HL-60 (cell line): Measurements from ENCODE around the gene AGAP1.

Source experiments
- DNase-seq, 2 experiments: peaks; one replicate each; pipeline ENCODE4 v3.0.0-alpha.2; 2010 to 2020; ENCODE audit warnings: low read depth in 1 of 2, low spot score in 1 of 2
- H3K27ac ChIP-seq: fragments of 250-450 bp; sonication (Bioruptor Pico); replicated peaks from 2 replicates; pipeline ENCODE4 v1.5.1; 2020; ENCODE audit warnings: mild to moderate bottlenecking, moderate library complexity
- H3K27me3 ChIP-seq: fragments of 250-450 bp; sonication (Bioruptor Pico); 2 replicates; pipeline ENCODE4 v1.5.1; 2021; ENCODE audit warnings: mild to moderate bottlenecking, moderate library complexity; ENCODE audit not compliant: insufficient read depth, poor library complexity, severe bottlenecking
- H3K4me3 ChIP-seq: replicated peaks from 2 replicates; pipeline ENCODE4 v1.5.1; 2011; ENCODE audit warnings: mild to moderate bottlenecking, control low read depth, low read length; ENCODE audit not compliant: insufficient read depth
- GABPA ChIP-seq: IDR thresholded peaks from 2 replicates; pipeline ENCODE4 v1.6.1; 2012; ENCODE audit warnings: low read depth
- POLR2AphosphoS5 ChIP-seq: IDR thresholded peaks from 2 replicates; pipeline ENCODE4 v1.6.1; 2012; ENCODE audit warnings: low read depth
- REST ChIP-seq: IDR thresholded peaks from 2 replicates; pipeline ENCODE4 v1.6.1; 2012; ENCODE audit warnings: low read depth; ENCODE audit not compliant: insufficient replicate concordance
- SPI1 ChIP-seq: IDR thresholded peaks from 2 replicates; pipeline ENCODE4 v1.6.1; 2012; ENCODE audit warnings: low read depth, mild to moderate bottlenecking, borderline replicate concordance
- TF ChIP-seq, protein P1 (sequence below): IDR thresholded peaks from one replicate; pipeline ENCODE4 v1.5.1; 2011; ENCODE audit warnings: low read length, control low read depth, inconsistent platforms; ENCODE audit not compliant: insufficient read depth

Gene AGAP1

GRCh38 chr2:235992024-235992423, 498.2 kb downstream of the AGAP1 start:
- H3K27me3 ChIP-seq = no peaks in the 10 kb centered on the region
- no peak overlapping the region for H3K27ac ChIP-seq
- TF ChIP-seq, protein P1, sequence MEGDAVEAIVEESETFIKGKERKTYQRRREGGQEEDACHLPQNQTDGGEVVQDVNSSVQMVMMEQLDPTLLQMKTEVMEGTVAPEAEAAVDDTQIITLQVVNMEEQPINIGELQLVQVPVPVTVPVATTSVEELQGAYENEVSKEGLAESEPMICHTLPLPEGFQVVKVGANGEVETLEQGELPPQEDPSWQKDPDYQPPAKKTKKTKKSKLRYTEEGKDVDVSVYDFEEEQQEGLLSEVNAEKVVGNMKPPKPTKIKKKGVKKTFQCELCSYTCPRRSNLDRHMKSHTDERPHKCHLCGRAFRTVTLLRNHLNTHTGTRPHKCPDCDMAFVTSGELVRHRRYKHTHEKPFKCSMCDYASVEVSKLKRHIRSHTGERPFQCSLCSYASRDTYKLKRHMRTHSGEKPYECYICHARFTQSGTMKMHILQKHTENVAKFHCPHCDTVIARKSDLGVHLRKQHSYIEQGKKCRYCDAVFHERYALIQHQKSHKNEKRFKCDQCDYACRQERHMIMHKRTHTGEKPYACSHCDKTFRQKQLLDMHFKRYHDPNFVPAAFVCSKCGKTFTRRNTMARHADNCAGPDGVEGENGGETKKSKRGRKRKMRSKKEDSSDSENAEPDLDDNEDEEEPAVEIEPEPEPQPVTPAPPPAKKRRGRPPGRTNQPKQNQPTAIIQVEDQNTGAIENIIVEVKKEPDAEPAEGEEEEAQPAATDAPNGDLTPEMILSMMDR = no peak
- TF ChIP-seq SPI1 = no peak
- no peak for TF ChIP-seq REST
- no peak for TF ChIP-seq POLR2AphosphoS5
- TF ChIP-seq GABPA = no peak
- H3K4me3 ChIP-seq = no peak overlapping the region
- no peak for DNase-seq

GRCh38 chr2:235996419-235996818, 502.6 kb downstream of the AGAP1 start:
- no peak for DNase-seq
- no peak overlapping the region for H3K27ac ChIP-seq
- no peak for TF ChIP-seq GABPA
- TF ChIP-seq SPI1 = no peak
- no peak for TF ChIP-seq REST
- no peak for TF ChIP-seq POLR2AphosphoS5
- TF ChIP-seq, protein P1 = no peak
- no peak overlapping the region for H3K4me3 ChIP-seq
- H3K27me3 ChIP-seq = no peaks in the 10 kb centered on the region

DNA sequence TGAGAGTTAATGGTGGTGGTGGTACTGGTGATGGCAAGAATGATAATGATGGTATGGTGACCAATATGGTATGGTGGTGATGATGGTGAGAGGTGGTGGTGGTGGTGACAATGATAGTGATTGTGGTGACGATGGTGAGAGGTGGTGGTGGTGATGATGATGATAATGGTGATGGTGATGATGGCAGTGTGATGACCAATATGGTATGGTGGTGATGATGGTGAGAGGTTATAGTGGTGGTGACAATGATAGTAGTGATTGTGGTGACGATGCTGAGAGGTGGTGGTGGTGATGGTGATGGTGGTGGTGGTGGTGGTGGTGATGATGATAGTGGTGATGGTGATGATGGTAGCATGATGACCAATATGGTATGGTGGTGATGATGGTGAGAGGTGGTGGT, 505.2 kb downstream of the AGAP1 start:
- TF ChIP-seq GABPA (no peak), SPI1 (no peak), REST (no peak), POLR2AphosphoS5 (no peak)
- TF ChIP-seq, protein P1 = no peak
- Histone ChIP-seq H3K27me3 (no peaks in the 10 kb centered on the region), H3K4me3 (no peak overlapping the region), H3K27ac (no peak overlapping the region)
- no peak for DNase-seq
